NCI-H82 treated with DMSO at 0.1 percent for 48 hours (cell line): ENCODE measurements around the gene POT1.

Source experiments
- DNase-seq: peaks from one replicate; lab custom pipeline; 2025; ENCODE audit not compliant: unreplicated experiment; lab: John Stamatoyannopoulos, UW

The POT1 gene

GRCh38 chr7:124773938-124774337 is 155.7 kb downstream of the POT1 start:
- DNase-seq: no peak

DNA sequence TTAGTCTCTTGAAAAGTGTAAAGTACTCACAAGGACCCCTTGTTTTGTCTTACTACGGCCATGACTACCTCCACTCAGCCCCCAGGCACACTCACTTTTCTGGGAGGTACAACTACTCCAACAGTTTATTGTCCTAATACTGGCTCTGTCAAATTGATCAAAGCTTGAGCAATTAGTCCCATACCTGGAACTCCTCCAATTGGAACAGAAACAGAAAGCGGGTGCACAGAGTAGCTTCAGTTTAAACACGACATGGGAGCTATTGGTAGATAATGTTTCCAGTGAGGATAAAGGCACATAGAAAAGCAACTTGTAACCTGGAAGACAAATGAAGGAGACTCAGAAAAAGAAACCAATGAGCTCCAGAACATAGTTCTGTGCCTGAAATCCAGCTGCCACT is 156.3 kb downstream of the POT1 start:
- no peak for DNase-seq
